NCI-H2107 treated with DMSO at 0.1 percent for 48 hours (cell line): ENCODE measurements around the gene SNX30.
A peak's percentile ranks its signal among the peaks of the same experiment; 100 is the strongest.
"Not testable (repeated sequence)": the region's sequence is repeated elsewhere in the genome, so short reads cannot be mapped to it uniquely, and the experiment has no call there.

Experiments used
- DNase-seq: peaks from one replicate; lab custom pipeline; 2025; ENCODE audit not compliant: unreplicated experiment; lab: John Stamatoyannopoulos, UW

SNX30 gene, protein sequence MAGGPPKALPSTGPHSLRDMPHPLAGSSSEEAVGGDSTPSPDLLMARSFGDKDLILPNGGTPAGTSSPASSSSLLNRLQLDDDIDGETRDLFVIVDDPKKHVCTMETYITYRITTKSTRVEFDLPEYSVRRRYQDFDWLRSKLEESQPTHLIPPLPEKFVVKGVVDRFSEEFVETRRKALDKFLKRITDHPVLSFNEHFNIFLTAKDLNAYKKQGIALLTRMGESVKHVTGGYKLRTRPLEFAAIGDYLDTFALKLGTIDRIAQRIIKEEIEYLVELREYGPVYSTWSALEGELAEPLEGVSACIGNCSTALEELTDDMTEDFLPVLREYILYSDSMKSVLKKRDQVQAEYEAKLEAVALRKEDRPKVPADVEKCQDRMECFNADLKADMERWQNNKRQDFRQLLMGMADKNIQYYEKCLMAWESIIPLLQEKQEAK

DNA sequence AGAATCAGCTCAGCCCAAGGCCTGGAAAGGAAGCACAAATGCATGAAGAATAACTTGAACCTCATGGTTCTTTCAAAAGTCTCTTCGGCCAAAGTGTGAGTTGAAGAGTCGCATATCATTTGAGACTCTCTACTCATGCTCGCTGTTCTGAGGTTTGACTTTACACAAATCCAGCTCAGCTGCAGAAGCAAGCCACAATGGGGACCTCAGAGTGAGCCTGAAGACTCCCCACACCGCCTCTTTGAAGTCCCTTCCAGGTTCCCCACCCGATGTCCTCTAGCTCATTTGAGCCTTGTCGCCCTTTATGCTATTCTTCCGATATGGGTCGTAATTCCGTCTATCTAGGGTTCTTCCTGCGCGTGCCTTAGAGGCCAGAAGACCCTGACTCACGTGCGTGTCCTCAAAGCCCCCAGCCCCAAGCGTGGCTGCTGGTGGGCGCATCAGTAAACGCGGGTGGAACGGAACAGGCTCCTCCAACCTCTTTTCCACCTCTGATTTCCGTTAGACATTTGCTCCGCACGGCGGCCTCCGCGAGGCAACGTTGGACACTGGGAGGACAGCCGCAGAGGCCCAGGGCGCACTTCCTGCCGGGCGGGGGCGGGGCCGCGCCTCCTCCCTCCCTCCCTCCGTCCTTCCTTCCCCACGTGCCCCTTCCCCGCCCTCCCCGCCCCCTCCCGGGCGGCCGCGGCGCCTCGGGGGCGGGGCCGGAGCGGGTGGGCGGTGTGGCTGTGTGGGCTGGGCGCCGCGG, at the start of gene SNX30:
Gene SNX30, plus strand, starts transcription at position 745 of the 748 bp plus-strand sequence. CDS start 242 bp downstream, outside the sequence.
- DNase-seq = peak; percentile 49

DNA sequence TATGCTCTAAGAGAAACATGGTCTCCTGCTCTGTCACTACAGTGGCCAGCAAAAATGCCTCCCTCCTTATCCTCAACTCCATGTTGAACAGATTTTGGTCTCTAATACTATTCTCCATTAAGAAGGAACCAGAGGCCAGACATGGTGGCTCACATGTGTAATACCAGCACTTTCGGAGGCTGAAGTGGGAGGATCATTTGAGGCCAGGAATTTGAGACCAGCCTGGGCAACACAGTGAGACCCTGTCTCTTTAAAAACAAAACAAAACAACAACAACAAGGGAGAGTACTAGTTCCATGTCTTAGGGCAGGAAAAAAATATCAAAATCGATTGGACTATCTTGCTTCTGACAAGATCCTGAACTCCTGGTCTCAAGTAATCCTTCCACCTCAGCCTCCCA, 47.3 kb upstream of the SNX30 start:
- no peak for DNase-seq

DNA sequence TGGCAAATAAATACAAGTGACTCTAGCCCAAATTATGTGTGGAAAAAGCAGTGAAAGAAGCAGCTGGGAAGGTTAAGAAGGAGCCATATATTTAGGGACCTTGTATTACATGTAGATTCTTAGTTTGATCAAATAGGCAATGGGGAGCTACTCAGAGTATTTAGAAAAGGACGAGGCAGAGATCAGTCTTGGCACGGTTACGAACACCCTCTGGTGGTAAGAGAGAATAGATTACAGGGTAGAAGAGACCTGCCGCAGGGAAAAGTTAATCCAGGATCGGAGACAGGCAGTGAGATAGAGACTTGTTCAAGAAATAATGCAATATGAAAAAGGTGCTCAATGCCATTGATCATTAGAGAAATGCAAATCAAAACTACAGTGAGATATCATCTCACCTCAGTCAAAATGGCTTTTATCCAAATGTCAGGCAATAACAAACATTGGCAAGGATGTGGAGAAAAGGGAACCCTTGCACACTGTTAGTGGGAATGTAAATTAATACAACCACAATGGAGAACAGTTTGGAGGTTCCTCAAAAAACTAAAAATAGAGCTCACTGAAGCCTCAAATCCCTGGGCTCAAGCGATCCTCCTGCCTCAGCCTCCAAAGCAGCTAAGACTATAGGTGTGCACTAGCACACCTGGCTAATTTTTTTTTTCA, 44.7 kb upstream of the SNX30 start:
- DNase-seq = no peak

DNA sequence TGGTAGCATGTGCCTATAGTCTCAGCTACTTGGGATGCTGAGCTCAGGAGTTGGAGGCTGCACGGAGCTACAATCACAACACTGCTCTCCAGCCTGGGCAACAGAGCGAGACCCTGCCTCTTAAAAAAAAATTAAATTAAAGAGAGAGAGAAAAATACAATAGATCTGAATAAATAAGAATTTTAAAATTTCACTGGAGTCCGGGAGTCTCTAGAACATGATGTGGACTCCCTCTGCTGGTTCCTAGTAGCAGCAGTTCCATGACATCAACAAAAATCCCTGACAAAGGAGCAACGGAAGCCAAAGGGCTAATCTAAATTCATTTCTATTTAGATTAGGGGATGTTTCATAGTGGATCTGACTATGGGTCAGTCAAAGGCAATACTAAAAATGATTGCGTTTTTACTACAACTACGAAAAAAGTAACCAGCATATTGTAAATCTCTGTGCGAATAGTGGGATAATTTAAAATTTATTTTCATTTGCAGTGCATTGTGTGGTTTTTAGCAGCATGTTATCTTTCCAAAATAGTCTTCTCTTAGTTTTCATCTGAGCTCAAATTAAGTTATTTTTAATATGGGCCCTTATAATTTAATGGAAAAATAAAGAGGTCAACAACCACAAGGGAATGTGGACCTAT, 39.4 kb upstream of the SNX30 start:
- DNase-seq = no peak

DNA sequence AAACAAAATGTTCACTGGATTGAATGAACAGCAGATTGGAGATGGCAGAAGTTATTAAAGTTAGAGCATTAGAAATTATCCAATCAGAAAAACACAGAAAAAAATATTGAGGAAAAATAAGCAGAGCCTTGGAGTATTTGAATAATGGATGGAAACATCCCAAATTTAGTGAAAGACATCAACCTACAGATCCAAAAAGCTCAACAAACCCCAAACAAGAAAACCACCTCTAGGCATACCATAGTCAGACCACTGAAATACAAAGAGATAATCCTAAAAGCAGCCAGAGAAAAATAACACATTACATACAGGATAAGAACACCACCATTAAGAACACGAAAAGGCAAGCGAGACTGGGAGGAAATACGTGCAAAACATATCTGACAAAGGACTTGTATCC, 37.9 kb upstream of the SNX30 start:
- no peak for DNase-seq

DNA sequence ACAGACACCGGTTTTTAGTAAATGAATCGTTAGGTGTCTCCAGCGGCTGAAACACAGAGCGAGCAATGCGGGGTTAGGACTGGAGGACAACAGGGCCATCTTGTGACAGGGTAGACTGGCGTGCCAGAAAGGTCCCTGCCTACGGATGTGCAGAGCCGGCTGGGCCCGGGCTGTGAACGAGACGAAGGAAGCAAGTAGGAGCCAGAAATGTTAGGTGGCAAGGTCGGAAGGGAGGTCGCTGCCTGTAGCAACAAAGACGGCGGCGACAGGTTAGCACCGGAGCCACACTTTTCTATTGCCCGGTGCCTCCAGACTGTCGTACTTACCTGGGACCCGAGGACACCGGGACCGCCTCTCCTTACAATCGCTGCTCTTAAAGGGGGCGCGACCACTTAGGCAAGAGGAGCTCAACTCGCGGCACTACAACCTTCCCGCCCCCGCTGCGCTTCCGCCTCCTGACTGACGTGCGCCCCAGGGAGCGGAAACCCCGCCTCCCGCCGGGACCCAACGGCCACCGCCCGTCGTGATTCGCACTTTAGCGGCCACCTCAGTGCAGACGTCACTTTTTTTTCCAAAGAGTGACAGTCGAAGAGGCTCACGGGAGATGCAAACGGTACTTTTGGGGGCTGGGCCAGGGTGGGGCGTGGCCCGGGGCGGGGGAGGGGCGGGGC, 32.8 kb upstream of the SNX30 start, which contains the start of gene INIP:
Gene INIP, minus strand, starts transcription at position 457 of the 671 bp plus-strand sequence. CDS start 1,632 bp downstream, outside the sequence.
- peak; percentile 89 for DNase-seq

DNA sequence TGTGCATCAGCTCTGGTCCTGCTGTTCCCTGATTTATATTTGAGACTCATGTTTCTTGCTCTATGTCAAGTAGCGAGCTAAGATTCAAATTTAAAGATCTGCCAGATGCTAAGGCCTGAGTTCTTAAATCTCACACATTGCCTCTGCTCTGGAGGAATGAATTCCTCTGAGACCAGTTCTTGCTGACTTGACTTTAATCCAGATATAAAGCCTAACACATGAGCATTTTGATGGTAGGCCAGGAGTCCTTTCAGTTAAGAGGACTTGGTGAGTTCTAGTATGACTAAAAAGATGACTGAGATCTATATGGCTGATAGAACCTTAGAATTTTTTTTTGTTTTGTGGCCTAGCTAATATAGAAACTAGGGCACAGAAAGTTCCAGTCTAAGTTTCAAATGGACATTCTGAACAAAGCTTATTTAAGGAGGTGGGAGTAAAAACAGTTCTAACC, 31.3 kb upstream of the SNX30 start:
- DNase-seq = no peak

DNA sequence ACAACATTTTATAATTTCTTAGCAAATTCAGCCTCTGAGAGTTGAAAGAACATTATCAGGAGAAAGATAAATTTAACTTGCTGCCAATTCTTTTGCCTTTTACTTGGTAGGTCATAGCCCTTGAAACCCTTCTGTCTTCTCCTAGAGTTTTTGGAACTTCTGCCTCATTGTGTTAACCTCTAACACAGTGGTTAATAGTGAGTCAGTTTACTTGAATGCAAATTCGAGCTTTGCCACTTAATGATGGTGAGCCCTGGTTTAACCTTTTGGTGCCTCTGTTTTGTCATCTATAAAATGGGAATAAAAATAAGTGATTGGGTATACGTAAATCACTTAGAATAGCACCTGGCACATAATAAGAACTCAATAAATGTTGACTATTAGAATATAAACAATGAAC, 30.9 kb upstream of the SNX30 start:
- no peak for DNase-seq

DNA sequence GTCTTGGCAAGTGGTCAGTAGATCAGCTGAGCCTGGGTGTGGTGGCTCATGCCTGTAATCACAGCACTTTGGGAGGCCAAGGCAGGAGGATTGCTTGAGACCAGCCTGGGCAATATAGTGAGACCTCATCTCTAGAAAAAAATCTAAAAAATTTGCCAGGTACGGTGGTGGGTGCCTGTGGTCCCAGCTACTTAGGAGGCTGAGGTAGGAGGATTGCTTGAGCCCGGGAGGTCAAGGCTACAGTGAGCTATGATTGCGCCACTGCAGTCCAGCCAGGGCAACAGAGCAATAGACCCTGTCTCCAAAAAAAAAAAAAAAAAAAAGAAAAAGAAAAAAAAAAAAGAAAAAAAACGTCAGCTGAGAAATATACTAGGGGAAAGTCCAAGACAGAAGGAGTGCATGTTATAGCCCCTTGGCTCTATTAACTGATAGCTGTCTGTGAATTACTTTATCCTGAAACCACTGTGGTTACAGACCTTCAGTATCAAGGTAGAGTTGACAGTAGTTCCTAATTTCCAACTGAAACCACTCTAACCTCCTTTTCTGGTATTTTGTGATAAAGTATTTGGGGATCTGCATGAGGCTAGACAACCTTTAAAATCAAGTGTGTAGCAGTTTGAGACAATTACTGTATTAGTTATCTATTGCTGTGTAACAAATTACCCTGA, 30.3 kb upstream of the SNX30 start:
- no peak for DNase-seq

DNA sequence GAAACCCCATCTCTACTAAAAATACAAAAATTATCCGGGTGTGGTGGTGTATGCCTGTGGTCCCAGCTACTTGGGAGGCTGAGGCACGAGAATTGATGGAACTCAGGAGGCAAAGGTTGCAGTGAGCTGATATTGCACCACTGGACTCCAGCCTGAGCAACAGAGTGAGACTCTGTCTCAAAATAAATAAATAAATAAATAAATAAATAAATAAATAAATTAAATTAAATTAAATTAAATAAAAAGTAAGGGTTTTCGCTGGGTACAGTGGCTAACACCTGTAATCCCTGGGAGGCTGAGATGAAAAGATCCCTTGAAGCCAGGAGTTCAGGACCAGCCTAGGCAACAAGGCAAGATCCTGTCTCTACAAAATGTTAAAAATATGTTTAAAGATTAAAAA, 27.8 kb upstream of the SNX30 start:
- DNase-seq = not testable (repeated sequence)

DNA sequence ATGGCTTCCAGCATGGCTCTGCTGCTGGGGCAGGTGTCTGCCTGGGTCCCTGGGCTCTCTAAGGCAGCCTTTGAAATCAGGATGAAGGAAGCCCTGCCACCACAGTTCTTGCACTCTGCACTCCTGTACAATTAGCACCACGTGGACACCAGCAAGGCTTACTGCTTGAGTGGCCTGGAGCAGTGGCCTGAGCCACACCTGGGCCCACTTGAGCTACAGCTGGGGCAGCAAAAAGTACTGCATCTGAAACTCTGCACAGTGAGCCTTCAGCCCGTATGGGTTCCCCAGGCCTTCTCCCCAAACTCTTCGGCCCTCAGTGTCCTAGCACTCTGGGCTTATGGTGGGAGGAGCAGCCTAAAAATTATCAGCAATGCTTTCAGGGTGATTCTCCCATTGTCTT, 24.6 kb upstream of the SNX30 start:
- DNase-seq = no peak

DNA sequence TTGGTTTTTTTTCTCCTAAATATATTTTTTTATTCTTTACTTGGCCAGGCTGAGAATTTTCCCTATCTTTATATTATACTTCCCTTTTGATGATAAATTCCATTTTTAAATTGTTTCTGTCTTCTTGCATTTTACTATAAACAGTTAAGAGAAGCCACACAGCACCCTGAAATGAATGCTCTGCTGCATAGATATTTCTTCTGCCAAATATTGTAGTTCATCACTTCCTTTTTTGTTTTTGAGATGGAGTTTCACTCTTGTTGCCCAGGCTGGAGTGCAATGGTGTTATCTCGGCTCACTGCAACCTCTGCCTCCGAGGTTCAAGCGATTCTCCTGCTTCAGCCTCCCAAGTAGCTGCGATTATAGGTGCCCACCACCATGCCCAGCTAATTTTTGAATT, 24.1 kb upstream of the SNX30 start:
- DNase-seq = no peak

DNA sequence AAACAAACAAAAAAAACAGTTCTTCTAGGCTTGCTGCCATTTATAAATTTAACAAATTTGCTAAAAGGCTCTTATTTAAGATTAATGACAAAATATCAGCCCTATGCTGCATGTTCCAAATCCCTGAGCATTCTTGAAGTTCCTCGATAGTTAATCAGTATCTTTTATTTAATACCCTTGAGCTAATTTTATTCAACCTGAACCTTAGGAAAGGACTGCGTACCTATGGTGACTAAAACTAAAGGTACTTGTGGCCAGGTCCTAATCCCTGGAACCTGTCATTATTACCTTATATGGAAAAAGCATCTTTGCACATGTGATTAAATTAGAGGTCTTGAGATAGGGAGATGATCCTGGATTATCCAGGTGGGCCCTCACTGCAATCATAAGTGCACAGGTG, 22.2 kb upstream of the SNX30 start:
- DNase-seq = no peak

DNA sequence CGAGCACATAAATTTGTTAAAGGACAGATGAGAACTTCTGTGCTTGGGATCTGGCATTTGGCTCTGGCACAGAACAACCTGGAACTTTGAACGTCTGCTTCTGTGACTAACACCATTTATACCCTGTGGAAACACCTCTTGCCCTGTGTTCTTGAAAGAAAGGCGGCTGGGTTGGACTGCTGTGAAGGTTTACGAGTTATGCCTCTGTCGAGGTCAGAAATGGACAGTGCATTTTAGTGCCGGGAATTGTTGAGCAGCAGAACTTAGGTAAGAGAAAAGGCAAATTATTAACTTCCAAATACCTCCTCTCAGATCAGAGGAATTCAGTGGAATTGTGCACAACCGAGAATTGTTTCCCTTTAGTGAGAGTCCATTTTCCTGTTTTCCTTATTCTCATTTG, 18.6 kb upstream of the SNX30 start:
- DNase-seq = no peak

DNA sequence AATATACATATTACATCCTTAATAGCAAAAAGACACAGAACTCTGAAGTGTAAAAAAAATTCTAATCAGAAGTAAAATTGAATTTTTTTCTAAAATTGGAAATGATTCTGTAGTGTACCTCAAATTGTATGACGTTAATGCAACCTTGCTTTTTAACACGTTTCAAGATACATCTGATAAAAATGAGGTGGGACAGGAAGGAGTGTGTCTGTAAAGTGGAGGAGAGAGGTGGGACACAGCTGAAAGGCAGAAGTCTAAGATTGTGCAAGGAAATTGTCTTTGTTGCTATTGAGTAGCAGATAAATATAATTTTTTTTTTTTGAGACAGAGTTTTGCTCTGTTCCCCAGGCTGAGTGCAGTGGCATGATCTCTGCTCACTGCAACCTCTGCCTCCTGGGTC, 15.7 kb upstream of the SNX30 start:
- DNase-seq = no peak

DNA sequence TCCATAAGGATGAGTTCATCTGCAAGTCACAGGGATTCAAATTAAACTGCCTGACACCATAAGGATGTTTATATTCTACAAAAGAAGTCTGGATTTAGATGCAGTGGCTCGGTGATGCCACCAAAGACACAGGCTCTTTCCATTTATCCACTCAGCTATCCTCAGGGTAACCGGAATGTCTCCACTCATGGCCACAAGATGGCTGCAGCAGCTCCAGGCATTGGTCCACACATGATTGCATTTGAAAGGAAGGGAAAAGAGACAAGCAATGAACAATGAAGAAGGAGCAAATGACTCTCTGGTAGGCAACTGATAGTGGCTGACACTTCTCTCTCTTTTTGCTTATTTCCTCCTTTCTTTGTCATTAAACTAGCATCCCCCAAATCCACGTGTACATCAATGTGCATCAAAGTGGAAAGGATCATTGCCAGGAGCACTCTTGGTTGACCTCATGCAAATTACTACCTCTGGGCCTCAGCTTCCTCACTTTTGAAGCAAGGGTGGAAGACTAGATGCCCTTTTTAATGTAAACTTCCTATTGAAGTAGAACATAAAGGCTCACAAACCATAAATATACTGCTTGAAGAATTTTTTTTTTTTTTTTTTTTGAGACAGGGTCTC, 7.2 kb upstream of the SNX30 start:
- no peak for DNase-seq

DNA sequence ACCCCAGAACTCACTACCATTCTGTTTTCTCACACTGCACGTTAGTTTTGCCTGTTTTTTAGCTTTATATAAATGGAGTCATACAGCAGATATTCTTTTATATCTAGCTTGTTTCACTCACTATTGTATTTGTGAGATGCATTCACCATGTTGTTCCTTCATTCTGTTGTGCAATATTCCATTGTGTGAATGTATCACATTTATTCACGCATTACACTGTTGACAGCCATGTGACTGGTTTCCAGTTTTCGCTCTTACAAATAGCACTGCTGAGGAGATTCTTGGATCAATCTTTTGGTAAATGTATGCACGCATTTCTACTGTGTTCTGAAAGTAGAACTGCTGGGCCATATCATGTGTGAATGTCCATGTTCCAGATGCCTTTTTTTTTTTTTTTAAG, 6.4 kb upstream of the SNX30 start:
- no peak for DNase-seq

DNA sequence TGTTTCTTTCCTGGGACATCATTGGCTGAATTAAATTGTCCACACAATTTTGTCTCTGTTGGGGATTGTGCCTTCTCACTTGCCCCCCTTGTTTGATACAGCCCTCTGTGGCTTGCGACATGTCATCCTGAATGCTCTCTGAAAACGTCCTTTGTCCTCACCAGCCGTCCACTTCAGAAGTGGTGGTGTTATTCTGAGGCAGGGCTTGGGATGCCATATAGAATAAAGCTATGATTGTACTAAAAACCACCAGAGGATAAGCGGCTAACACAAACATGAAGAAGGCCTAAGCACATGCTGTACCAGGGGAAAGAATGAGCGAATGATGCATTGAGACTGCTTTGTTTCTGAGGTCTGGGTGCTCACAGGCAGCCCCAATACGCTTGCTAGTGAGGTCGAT, 3.5 kb upstream of the SNX30 start:
- no peak for DNase-seq

DNA sequence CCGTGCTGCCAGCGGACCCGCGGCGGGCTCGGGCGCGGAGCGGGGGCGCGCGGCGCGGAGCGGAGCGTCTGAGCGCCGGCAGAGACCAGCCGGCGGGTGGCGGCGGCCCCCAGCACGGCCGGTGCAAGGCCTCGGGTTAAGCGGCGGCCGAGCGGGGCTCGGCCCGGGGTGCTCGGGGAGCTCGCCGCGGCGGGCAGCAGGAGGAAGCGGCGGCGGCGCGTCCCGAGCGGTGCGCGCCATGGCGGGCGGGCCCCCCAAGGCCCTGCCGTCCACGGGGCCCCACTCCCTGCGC, 150 bp downstream of the SNX30 start:
- DNase-seq = no peak
